Stomach smooth muscle (tissue), 2 donors: Measurements from ENCODE around the gene NAALADL1.
"Not testable (repeated sequence)": the region's sequence is repeated elsewhere in the genome, so short reads cannot be mapped to it uniquely, and the experiment has no call there.

Experiments
- H3K27ac ChIP-seq: one replicate; pipeline ENCODE4 v1.7.0; 2013; ENCODE audit warnings: mild to moderate bottlenecking, low read length, inconsistent platforms
- H3K27me3 ChIP-seq, 2 donors: one replicate each; pipeline ENCODE4 v1.7.0; 2013; ENCODE audit warnings: low read length in 2 of 2; ENCODE audit not compliant: insufficient read depth in 2 of 2, control insufficient read depth in 1 of 2
- H3K36me3 ChIP-seq, 2 donors: one replicate each; pipeline ENCODE4 v1.7.0; 2013; ENCODE audit warnings: low read length in 2 of 2; ENCODE audit not compliant: control insufficient read depth in 2 of 2, insufficient read depth in 2 of 2
- H3K4me1 ChIP-seq: one replicate; pipeline ENCODE4 v1.7.0; 2013; ENCODE audit warnings: low read length; ENCODE audit not compliant: control insufficient read depth, insufficient read depth
- H3K4me3 ChIP-seq, 2 donors: one replicate each; pipeline ENCODE4 v1.7.0; 2013; ENCODE audit warnings: low read length in 2 of 2
- H3K9ac ChIP-seq, 2 donors: one replicate each; pipeline ENCODE4 v1.7.0; 2013; ENCODE audit warnings: low read length in 2 of 2, mild to moderate bottlenecking in 1 of 2
- H3K9me3 ChIP-seq, 2 donors: one replicate each; pipeline ENCODE4 v1.7.0; 2013; ENCODE audit warnings: low read length in 2 of 2; ENCODE audit not compliant: control insufficient read depth in 2 of 2
- donor health status: healthy.
- donor health status: Pancreatic carcinoma.

Gene NAALADL1

DNA sequence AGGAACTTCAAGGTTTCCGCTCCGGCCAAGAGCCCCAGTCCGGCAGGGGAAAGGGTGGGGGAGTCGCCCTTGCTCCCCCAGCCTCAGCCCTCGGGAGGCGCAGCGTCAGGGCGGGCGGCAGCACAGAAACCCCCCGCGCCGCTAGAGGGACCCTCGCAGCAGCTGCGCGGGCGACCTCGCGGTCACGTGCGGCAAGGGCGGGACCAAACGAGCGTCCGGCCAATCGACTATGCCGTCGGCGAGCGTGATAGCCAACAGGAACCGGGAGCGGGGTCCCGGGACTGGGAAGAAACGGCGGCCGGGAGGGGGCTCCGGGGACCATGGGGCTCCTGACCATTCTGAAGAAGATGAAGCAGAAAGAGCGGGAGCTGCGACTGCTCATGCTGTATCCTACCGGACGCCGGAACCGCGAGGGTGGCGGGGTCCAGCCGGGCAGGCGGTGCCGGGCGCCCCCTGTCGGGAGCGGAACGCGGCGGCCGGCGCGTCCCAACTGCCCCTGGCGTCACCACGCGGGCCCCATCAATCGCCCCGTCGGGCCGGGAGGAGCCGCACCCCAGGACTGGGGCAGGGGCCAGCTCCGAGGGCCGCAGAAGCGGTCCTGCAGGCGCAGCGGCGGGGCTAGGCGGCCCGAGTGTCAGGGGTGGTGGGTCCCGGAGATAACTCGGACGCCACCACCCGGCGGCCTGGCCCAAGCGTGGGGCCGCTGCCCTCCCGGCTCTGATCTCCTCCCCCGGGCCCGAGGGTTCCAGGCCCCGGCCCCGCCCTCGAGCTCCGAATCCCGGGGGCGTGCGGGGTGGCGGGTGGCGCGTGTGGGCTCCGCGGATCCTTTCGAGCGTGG, 44.2 kb downstream of the NAALADL1 start, which contains the start of gene ARL2:
ARL2 (plus strand) TSS at position 273 of the 838 bp plus-strand sequence; CDS start at position 321, 48 bp downstream.
- Histone ChIP-seq H3K9me3 (no peaks in the 10 kb centered on the region), H3K9ac (peak within 1 kb of the TSS; percentile 99), H3K27me3 (no peaks in the 10 kb centered on the region), H3K27ac (peak within 1 kb of the TSS; percentile 99), H3K36me3 (peaks cover 8 to 10% of the 10 kb centered on the region in 2 donors), H3K4me3 (peak within 1 kb of the TSS; percentile 92 to 95), H3K4me1 (peaks cover 15% of the 10 kb centered on the region)

DNA sequence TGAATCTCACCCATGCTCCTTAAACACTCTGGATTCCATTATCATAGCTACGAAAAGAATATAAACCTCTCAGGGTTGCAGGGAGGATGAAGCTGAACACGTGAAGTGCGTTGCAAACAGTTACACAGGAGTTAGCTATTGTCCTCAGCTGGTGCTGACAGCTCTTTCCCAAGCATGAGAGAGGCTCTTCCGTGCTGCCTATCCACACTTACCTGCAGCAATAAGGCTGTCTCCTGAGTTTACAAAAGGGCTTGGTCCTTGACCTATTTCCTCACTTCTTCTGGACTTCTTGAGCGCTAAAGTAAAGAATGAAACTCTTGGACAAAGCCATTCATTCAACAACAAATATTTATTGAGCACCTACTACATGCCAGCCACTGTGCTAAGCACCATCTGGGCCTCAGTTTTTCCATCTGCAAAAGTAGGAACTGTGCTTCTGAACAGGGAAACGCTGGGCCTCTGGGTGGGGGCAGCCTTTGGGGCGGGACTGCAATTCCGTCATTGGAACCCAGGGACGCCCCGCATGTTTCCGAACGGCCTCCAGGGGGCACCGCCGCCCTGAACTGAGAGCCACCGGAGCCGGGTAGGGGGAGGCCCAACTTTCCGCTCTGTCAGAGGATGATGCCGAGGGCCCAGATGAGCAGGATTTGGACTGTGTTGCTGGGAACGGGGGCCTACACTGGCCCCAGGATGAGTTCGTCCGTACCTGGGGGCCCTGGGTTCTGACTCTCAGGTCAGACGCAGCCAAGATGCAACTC, 45.0 kb downstream of the NAALADL1 start:
- Histone ChIP-seq H3K9me3 (no peaks in the 10 kb centered on the region), H3K4me3 (peak overlapping the region; percentile 92 to 95), H3K36me3 (peaks cover 2 to 4% of the 10 kb centered on the region in 2 donors), H3K9ac (peak overlapping the region; percentile 99), H3K27me3 (no peaks in the 10 kb centered on the region), H3K4me1 (peaks cover 15% of the 10 kb centered on the region), H3K27ac (peak overlapping the region; percentile 99)

DNA sequence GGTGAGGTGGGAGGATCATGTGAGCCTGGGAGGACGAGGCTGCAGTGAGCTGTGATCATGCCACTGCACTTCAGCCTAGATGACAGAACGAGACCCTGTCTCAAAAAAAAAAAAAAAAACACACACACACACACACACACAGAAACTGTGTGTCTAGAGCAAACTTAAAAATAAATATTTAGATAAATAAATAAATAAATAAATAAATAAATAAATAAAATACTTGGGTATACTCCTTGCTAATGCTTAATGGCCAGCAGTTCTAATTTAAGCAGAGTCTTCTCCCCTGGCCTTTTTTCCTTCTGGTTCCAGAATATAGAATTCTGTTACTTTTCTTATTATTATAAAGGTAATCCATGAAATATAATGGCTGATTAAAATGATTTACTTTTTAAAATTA, 49.5 kb downstream of the NAALADL1 start:
- Histone ChIP-seq H3K36me3 (no peaks in the 10 kb centered on the region), H3K9me3 (no peaks in the 10 kb centered on the region), H3K4me3 (no peak overlapping the region), H3K4me1 (peaks cover 5% of the 10 kb centered on the region), H3K27ac (no peak overlapping the region), H3K9ac (no peak overlapping the region), H3K27me3 (no peaks in the 10 kb centered on the region)

DNA sequence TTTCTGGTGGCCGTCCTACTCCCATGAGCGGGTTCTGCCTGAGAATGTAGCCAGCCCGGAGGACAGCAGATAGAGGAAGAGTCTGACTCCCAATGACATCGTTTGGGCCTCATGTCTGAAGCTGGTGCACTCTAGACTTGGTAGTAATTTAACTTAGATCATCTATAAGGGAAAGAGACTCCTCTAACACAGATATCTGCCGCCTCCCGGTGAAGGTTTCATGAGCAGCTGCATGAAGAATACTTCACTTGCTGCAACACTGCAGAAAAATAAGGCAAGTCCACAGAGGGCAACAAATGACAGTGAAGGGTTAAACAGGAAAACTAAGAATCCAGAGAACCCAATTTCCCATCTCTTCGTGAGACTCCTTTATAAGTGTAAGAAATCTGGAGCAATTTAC, 50.3 kb downstream of the NAALADL1 start:
- no peaks in the 10 kb centered on the region for H3K27me3 ChIP-seq
- H3K36me3 ChIP-seq, result no peaks in the 10 kb centered on the region
- no peak overlapping the region for H3K4me3 ChIP-seq
- H3K4me1 ChIP-seq, result peaks cover under 1% of the 10 kb centered on the region
- no peaks in the 10 kb centered on the region for H3K9me3 ChIP-seq
- no peak overlapping the region for H3K9ac ChIP-seq
- H3K27ac ChIP-seq, result no peak overlapping the region

DNA sequence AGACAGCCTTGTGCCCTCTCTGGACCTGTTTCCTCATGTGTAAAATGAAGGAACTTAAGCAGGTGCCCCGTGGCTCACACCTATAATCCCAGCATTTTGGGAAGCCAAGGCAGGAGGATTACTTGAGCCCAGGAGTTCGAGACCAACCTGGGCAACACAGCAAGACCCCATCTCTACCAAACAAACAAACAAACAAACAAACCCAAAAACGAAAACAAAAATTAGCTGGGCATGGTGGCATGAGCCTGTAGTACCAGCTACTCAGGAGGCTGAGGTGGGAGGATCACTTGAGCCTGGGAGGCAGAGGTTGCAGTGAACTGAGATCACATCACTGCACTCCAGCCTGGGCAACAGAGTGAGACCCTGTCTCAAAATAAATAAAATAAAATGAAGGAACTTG, 54.4 kb downstream of the NAALADL1 start:
- not testable (repeated sequence) for H3K4me3 ChIP-seq, H3K36me3 ChIP-seq, H3K9me3 ChIP-seq, H3K4me1 ChIP-seq, H3K27ac ChIP-seq, H3K27me3 ChIP-seq, H3K9ac ChIP-seq

DNA sequence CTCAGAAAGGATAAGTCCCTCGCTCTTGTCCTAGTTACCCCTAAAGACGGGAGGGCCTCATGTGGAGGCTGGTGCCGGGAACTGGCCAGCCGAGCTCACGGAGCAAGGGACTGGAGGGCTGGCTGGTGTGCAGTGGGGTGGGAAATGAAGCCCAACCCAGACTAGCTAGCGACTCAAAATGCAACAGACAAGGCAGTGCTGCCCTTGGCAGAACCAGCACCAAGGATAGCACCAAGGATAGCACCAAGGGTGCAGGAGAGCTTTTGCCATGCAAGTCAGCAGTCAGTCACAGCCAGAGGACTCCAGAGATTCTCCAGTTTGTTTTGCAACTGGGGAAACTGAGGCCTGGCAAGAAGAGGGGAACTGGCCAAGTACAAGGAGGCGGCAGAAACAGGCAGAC, 55.1 kb downstream of the NAALADL1 start:
- no peaks in the 10 kb centered on the region for H3K36me3 ChIP-seq
- H3K9ac ChIP-seq, result no peak overlapping the region
- no peak overlapping the region for H3K4me3 ChIP-seq
- H3K27me3 ChIP-seq, result no peaks in the 10 kb centered on the region
- H3K27ac ChIP-seq, result no peak overlapping the region
- H3K4me1 ChIP-seq, result no peaks in the 10 kb centered on the region
- no peaks in the 10 kb centered on the region for H3K9me3 ChIP-seq

DNA sequence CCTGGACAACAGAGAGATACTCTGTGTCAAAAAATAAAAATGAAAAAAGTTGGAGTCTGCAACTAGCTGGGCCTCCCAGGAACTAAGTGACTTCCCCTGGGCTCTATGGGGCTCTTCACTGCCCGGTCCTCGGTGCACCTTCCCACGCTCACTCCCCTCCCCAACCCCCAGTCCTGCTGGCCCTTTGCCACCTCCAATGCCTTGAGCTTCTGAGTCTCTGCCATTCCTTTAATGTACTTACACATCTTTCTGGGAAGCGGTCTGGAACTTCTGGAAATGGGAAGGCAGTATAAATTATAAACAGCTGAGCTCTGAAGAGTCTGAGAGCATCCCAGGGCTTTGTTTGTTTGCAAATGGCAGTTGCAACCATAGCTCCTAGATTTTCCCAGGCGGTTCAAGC, 55.6 kb downstream of the NAALADL1 start:
- Histone ChIP-seq H3K27me3 (no peaks in the 10 kb centered on the region), H3K9me3 (no peaks in the 10 kb centered on the region), H3K4me1 (no peaks in the 10 kb centered on the region), H3K27ac (no peak overlapping the region), H3K9ac (no peak overlapping the region), H3K36me3 (no peaks in the 10 kb centered on the region), H3K4me3 (no peak overlapping the region)

DNA sequence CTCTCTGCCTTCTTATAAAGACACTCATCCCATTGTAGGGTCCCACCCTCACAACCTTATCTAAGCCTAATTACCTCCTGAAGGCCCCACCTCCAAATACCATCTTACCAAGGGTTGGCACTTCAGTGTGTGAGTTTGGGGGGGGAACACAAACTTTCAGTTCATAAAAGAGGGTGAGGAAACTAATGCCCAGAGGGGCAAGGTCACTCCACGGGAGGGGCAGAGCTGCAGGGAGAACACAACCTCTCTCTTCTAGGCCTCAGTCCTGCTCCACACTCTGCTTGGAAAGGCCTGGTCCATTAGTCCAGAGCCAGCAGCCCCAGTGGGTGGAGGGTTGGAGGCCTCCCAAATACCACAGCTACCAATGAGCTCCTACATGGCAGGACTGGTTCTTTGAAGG, 58.9 kb downstream of the NAALADL1 start:
- Histone ChIP-seq H3K9me3 (no peaks in the 10 kb centered on the region), H3K4me3 (no peak overlapping the region), H3K36me3 (no peaks in the 10 kb centered on the region), H3K27ac (no peak overlapping the region), H3K27me3 (no peaks in the 10 kb centered on the region), H3K9ac (no peak overlapping the region), H3K4me1 (peaks cover 13% of the 10 kb centered on the region)

DNA sequence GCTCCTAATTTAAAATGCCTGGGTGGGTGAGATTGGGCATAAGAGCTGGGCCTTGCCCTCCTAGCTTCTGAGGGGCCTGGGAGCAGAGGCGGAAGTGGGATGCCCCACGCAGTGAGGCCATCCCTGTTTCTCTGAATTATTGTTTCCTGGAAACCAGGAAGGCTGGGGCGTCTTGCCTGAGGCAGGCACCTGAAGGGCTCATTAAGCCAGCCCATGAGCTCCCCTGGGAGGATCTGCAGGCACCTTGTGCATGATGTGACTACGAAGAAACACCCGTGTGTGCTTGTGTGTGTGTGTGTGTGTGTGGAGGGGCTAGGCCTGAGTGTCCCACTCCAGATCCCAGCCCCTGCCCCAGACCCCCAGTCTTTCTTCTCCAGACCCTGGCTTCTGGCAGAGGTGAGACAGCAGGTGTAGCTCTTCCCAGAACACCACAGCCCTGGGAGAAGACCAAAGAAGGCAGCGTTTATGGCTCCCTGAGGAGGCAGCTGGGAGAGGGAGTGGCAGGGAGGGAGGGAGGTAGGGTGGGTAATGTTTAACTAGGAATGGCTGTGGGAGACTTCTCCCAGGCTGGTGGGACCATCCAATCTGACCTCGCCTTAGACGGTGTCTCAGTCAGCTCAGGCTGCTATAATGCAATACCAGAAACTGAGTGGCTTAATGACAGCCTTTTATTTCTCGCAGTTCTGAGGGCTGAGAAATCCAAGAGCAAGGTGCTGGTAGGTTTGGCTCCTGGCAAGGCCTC, 59.5 kb downstream of the NAALADL1 start:
- Histone ChIP-seq H3K9ac (no peak overlapping the region), H3K4me3 (no peak overlapping the region), H3K9me3 (no peaks in the 10 kb centered on the region), H3K4me1 (peaks cover 13% of the 10 kb centered on the region), H3K36me3 (no peaks in the 10 kb centered on the region), H3K27ac (no peak overlapping the region), H3K27me3 (no peaks in the 10 kb centered on the region)

DNA sequence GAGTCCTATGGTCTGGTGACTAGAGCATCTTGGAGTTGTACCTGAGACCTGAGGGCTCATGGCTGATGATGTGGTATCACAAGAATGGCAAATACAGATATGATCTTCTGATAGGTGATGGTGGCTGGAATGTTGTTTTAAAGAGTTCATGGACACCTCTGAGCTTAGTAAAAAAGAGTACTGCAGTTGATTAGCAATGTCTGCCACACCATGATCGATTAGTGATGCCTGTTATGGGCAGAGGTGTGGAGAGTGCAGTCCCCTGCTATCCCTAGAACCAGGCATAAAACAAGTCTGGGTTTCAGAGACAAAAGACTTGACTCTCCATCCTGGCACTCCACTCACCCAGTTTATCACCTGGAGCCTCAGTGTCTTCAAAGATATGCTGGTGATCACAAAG, 60.2 kb downstream of the NAALADL1 start:
- Histone ChIP-seq H3K27me3 (no peaks in the 10 kb centered on the region), H3K4me3 (no peak overlapping the region), H3K36me3 (no peaks in the 10 kb centered on the region), H3K9ac (no peak overlapping the region), H3K27ac (no peak overlapping the region), H3K4me1 (peaks cover 13% of the 10 kb centered on the region), H3K9me3 (no peaks in the 10 kb centered on the region)
